Erythroblast (primary cell): ENCODE results near the gene CRLF2.

Experiments used
- DNase-seq, 2 experiments: peaks; one replicate each; lab custom pipeline; 2025; lab: John Stamatoyannopoulos, UW
- GATA1 ChIP-seq: IDR thresholded peaks from 2 replicates; pipeline ENCODE4 v1.6.1; 2011; ENCODE audit warnings: low read depth, mild to moderate bottlenecking, control low read depth, low read length, moderate library complexity
- POLR2A ChIP-seq: IDR thresholded peaks from 2 replicates; pipeline ENCODE4 v1.6.1; 2011; ENCODE audit warnings: mild to moderate bottlenecking, low read length

CRLF2 gene

DNA sequence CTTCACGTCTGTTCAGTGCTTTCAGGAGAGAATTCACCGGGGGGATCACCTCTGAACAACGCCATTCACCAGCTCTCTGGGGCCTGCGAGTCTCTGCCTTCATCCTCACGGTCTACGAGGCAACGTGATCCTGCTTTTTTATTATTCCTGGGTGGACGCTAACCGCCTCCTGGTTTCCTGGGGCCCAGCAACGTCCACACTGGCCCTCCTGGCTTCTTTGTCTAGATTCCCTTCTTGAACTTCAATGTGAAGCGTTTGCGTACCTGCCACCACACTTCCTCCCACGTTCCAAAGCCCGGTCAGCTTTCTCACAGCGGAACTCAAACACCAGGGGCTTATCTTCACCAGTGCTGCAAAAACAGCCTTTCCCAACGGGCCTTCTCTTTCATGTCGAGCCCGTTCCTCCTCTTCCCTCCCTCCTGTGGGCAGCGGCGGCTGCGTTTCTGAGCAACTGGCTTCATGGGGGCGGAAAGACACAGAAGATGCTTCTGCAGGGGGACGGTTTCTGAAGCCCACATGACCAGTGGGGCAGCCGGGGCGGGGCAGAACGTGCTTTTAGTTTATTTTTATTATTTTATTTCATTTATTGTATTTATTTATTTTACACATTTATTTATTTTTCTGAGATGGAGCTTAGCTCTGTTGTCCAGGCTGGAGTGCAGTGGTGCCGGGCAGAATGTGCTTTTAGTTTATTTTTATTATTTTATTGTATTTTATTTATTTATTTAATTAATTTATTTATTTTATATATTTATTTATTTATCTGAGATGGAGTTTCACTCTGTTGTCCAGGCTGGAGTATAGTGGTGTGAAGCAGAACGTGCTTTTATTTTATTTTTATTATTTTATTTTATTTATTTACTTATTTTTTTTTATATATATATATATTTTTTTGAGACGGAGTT is 64.6 kb downstream of the CRLF2 start:
- TF ChIP-seq GATA1 (no peak), POLR2A (no peak)
- DNase-seq, result no peak

DNA sequence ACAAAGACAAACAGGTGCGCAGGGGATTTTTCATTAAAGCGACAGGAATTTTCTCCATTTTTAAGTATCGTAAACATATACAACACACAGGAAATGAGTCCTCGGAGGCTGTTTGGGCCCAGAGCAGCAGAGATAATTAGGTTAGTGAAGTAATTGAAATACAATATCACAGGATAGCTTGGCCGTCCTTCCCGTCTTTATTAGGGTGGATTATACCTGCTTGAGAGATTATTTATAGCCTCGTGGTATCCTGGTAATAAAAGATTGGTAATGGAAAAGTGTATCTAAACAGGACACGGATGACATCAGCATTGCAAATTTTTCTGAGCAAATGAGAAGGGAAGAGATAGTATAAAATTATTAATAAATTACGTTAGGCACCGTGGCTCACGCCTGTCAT is 68.2 kb downstream of the CRLF2 start:
- TF ChIP-seq POLR2A, result no peak
- TF ChIP-seq GATA1, result no peak
- DNase-seq, result no peak
